ENCODE data around the gene SGMS2.
"Not testable (repeated sequence)": the region's sequence is repeated elsewhere in the genome, so short reads cannot be mapped to it uniquely, and the experiment has no call there.

Gene SGMS2

GRCh38 chr4:107896646-107897045 lies 71.9 kb downstream of the SGMS2 start:
- no peak for DNase-seq (ENCODE audit: low spot score)
- no peak for TF ChIP-seq CTCF (IDR thresholded peaks at IDR 0.05; ENCODE audit: extremely low read depth, missing control alignments)

- no peak for DNase-seq (ENCODE audit: low spot score)
- no peak for TF ChIP-seq CTCF (IDR thresholded peaks at IDR 0.05; ENCODE audit: extremely low read depth, missing control alignments)
These were observed 73.1 kb downstream of the SGMS2 start for GRCh38 chr4:107897823-107898222.

- DNase-seq (ENCODE audit: low spot score) = no peak
- no peak for TF ChIP-seq CTCF (IDR thresholded peaks at IDR 0.05; ENCODE audit: extremely low read depth, missing control alignments)
These were observed 75.3 kb downstream of the SGMS2 start for GRCh38 chr4:107900067-107900466.

- no peak for TF ChIP-seq CTCF (IDR thresholded peaks at IDR 0.05; ENCODE audit: extremely low read depth, missing control alignments)
- no peak for DNase-seq (ENCODE audit: low spot score)
These were observed 75.8 kb downstream of the SGMS2 start for GRCh38 chr4:107900508-107900907.

GRCh38 chr4:107901213-107901934 lies 76.6 kb downstream of the SGMS2 start:
- DNase-seq (ENCODE audit: low spot score) = no peak
- TF ChIP-seq CTCF (IDR thresholded peaks at IDR 0.05; ENCODE audit: extremely low read depth, missing control alignments) = no peak

GRCh38 chr4:107902715-107903114 lies 78.0 kb downstream of the SGMS2 start:
- no peak for TF ChIP-seq CTCF (IDR thresholded peaks at IDR 0.05; ENCODE audit: extremely low read depth, missing control alignments)
- DNase-seq (ENCODE audit: low spot score) = no peak

- not testable (repeated sequence) for DNase-seq (ENCODE audit: low spot score)
These were observed 80.3 kb downstream of the SGMS2 start for GRCh38 chr4:107905082-107905481.

- no peak for DNase-seq (ENCODE audit: low spot score)
- no peak for TF ChIP-seq CTCF (IDR thresholded peaks at IDR 0.05; ENCODE audit: extremely low read depth, missing control alignments)
These were observed 81.8 kb downstream of the SGMS2 start for GRCh38 chr4:107906458-107907100.
